Measurements from ENCODE around the gene CLCN6.

CLCN6 gene

GRCh38 chr1:11886986-11887665 lies 81.1 kb downstream of the CLCN6 start:
- DNase-seq (ENCODE audit: low read depth): no peak
- TF ChIP-seq POLR2A (IDR thresholded peaks at IDR 0.05; ENCODE audit: extremely low read depth, insufficient read length) (no peak), MAX (IDR thresholded peaks at IDR 0.05; ENCODE audit: low read depth, low read length) (no peak), CTCF (IDR thresholded peaks at IDR 0.05; ENCODE audit: low read depth, low read length) (no peak), MYC (IDR thresholded peaks at IDR 0.05; ENCODE audit: low read depth, low read length) (no peak)
- no peak overlapping the region for H3K4me3 ChIP-seq (ENCODE audit: low read depth, low read length)

GRCh38 chr1:11887666-11888007 lies 81.6 kb downstream of the CLCN6 start:
- TF ChIP-seq MAX (IDR thresholded peaks at IDR 0.05; ENCODE audit: low read depth, low read length): no peak
- no peak for TF ChIP-seq CTCF (IDR thresholded peaks at IDR 0.05; ENCODE audit: low read depth, low read length)
- TF ChIP-seq MYC (IDR thresholded peaks at IDR 0.05; ENCODE audit: low read depth, low read length): no peak
- TF ChIP-seq POLR2A (IDR thresholded peaks at IDR 0.05; ENCODE audit: extremely low read depth, insufficient read length): no peak
- no peak for DNase-seq (ENCODE audit: low read depth)
- H3K4me3 ChIP-seq (ENCODE audit: low read depth, low read length): no peak overlapping the region

DNA sequence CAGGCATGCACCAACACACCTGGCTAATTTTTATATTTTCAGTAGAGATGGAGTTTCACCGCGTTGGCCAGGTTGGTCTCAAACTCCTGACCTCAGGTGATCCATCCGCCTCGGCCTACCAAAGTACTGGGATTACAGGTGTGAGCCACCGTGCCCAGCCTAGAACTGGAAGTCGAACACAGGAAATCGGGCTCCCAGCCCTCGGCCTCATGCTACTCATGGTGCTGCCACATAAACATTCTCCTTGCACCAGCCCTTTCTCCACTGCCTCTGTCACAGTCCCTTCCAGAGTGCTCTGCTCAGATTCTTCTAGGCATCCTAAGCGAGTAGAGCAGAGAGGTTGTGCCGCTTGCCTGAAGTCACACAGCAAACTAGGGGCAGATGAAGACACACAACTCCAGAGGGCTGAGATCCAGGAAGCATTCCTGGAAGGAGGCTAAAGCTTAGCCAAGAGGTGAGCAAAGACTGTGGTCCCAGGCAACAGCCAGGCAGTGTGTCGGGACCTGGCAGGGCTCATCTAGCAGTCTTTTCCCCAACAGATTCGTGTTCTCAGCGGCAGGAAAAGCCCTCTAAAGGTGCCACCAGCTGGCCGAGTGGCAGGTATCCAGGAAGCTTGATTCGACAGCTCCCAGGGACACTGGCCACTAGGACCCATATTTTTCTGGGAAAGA lies 82.3 kb downstream of the CLCN6 start:
- no peak for DNase-seq (ENCODE audit: low read depth)
- no peak overlapping the region for H3K4me3 ChIP-seq (ENCODE audit: low read depth, low read length)
- TF ChIP-seq MAX (IDR thresholded peaks at IDR 0.05; ENCODE audit: low read depth, low read length): no peak
- no peak for TF ChIP-seq POLR2A (IDR thresholded peaks at IDR 0.05; ENCODE audit: extremely low read depth, insufficient read length)
- TF ChIP-seq MYC (IDR thresholded peaks at IDR 0.05; ENCODE audit: low read depth, low read length): no peak
- no peak for TF ChIP-seq CTCF (IDR thresholded peaks at IDR 0.05; ENCODE audit: low read depth, low read length)

DNA sequence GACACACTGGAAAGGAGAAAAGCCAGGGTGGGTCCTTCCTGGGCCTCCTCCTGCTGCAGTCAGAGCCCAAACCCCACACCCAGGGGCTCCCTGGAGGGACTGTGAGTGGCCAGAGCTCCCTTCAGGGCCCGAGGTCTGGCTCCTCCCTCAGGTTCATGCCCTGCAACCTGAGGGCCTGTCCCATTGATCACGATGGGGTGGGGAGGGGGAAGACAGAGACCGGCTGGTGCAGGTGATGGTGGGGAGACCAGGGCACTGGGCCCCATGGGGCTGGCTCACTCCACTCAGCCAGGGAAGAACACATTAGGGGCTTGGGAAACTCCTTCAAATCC lies 82.9 kb downstream of the CLCN6 start:
- H3K4me3 ChIP-seq (ENCODE audit: low read depth, low read length): no peak overlapping the region
- DNase-seq (ENCODE audit: low read depth): no peak
- TF ChIP-seq MAX (IDR thresholded peaks at IDR 0.05; ENCODE audit: low read depth, low read length) (no peak), MYC (IDR thresholded peaks at IDR 0.05; ENCODE audit: low read depth, low read length) (no peak), CTCF (IDR thresholded peaks at IDR 0.05; ENCODE audit: low read depth, low read length) (no peak), POLR2A (IDR thresholded peaks at IDR 0.05; ENCODE audit: extremely low read depth, insufficient read length) (no peak)

GRCh38 chr1:11891433-11892186 lies 85.6 kb downstream of the CLCN6 start:
- no peak for DNase-seq (ENCODE audit: low read depth)
- H3K4me3 ChIP-seq (ENCODE audit: low read depth, low read length): no peak overlapping the region
- TF ChIP-seq CTCF (IDR thresholded peaks at IDR 0.05; ENCODE audit: low read depth, low read length) (no peak), POLR2A (IDR thresholded peaks at IDR 0.05; ENCODE audit: extremely low read depth, insufficient read length) (no peak), MYC (IDR thresholded peaks at IDR 0.05; ENCODE audit: low read depth, low read length) (no peak), MAX (IDR thresholded peaks at IDR 0.05; ENCODE audit: low read depth, low read length) (no peak)

All from NB4 (cell line).